HepG2 (cell line): ENCODE data around the gene GLDC. TPM values are rescaled to one million over a fixed set of nuclear protein-coding genes. Genes with fewer than 3 reads are reported as not detected.

Source experiments
- ATAC-seq: fragments of 200-7000 bp; cut with Tn5 transposase; 3 replicates; pipeline ENCODE4 v1.9.1; 2020; ENCODE audit warnings: mild to moderate bottlenecking, moderate library complexity
- BruUV-seq: library from RNA; stranded (reverse); fragments of 400-500 nt; replicated peaks from 2 replicates; lab custom pipeline; 2021; lab: Mats Ljungman, UMichigan
- CTCF ChIA-PET: fragments of 300-600 bp; formaldehyde crosslinking; extraction: SDS; loops from one replicate; lab custom pipeline; 2021; ENCODE audit warnings: low total read pairs, inconsistent platforms, low intra/inter-chr PET ratio; lab: Yijun Ruan, JAX
- POLR2A ChIA-PET: fragments of 350-600 bp; sonication (Branson Sonifier 250); formaldehyde crosslinking; loops from one replicate; lab custom pipeline; 2020; ENCODE audit warnings: antibody characterized with exemption, inconsistent platforms; lab: Yijun Ruan, JAX
- DNase-seq: peaks from one replicate; pipeline ENCODE4 v3.0.0-alpha.2; 2015; ENCODE audit warnings: low spot score
- FAIRE-seq: peaks from 3 replicates; lab custom pipeline; 2011; peaks lifted over from hg19 to GRCh38; lab: Jason Lieb, UNC
- H2AFZ ChIP-seq: one replicate; pipeline ENCODE4 v1.6.1; 2011; ENCODE audit warnings: low read length, inconsistent platforms
- H3K27ac ChIP-seq: fragments of 300-600 bp; 3 replicates; pipeline ENCODE4 v1.8.0; 2011; ENCODE audit warnings: mixed run types, mild to moderate bottlenecking, mixed read lengths, low read length, inconsistent platforms; ENCODE audit not compliant: insufficient read depth; ENCODE audit errors: extremely low read length
- H3K27me3 ChIP-seq, 2 experiments: fragments of 200-600 bp in 1 of 2; 2 replicates in 1 of 2; 3 replicates in 1 of 2; pipeline versions ENCODE4 v1.6.0 to v1.8.0; 2011; ENCODE audit warnings: low read length in 2 of 2, mild to moderate bottlenecking in 2 of 2, moderate library complexity in 2 of 2, inconsistent platforms in 1 of 2; ENCODE audit not compliant: insufficient read depth in 2 of 2, control insufficient read depth in 1 of 2
- H3K36me3 ChIP-seq, 2 experiments: fragments of 200-600 bp in 1 of 2; replicated peaks in 1 of 2; 2 replicates in 1 of 2; 3 replicates in 1 of 2; pipeline versions ENCODE4 v1.5.1 to v1.8.0; 2011; ENCODE audit warnings: low read length in 2 of 2, inconsistent platforms in 1 of 2; ENCODE audit not compliant: insufficient read depth in 2 of 2, control insufficient read depth in 1 of 2
- H3K4me1 ChIP-seq: 2 replicates; pipeline ENCODE4 v1.5.1; 2012; ENCODE audit warnings: low read length, inconsistent platforms; ENCODE audit not compliant: insufficient read depth
- H3K4me2 ChIP-seq: 2 replicates; pipeline ENCODE4 v1.6.0; 2011; ENCODE audit warnings: low read depth, low read length, inconsistent platforms
- H3K4me3 ChIP-seq, 3 experiments: fragments of 200-600 bp in 1 of 3; sonication (generic), shearing (Covaris generic) in 1 of 3; replicated peaks in 1 of 3; 2 replicates each; pipeline ENCODE4 v1.5.1; 2011 to 2016; ENCODE audit warnings: low read length in 3 of 3, inconsistent platforms in 2 of 3, low read depth in 2 of 3, mild to moderate bottlenecking in 2 of 3, control low read depth in 1 of 3, mixed read lengths in 1 of 3; ENCODE audit not compliant: insufficient read depth in 1 of 3
- H3K79me2 ChIP-seq: one replicate; pipeline ENCODE4 v1.6.1; 2011; ENCODE audit warnings: low read length, inconsistent platforms; ENCODE audit not compliant: insufficient read depth
- H3K9ac ChIP-seq: 2 replicates; pipeline ENCODE4 v1.6.0; 2011; ENCODE audit warnings: mild to moderate bottlenecking, low read depth, low read length, inconsistent platforms; ENCODE audit not compliant: insufficient read depth
- H3K9me3 ChIP-seq: 2 replicates; pipeline ENCODE4 v1.5.1; 2012; ENCODE audit warnings: mild to moderate bottlenecking, low read length
- H4K20me1 ChIP-seq: 2 replicates; pipeline ENCODE4 v1.6.0; 2011; ENCODE audit warnings: inconsistent platforms, mild to moderate bottlenecking, low read length, moderate library complexity; ENCODE audit not compliant: insufficient read depth
- FLYWCH1 ChIP-seq: sonication (generic); formaldehyde crosslinking; IDR thresholded peaks from 2 replicates; pipeline ENCODE4 v1.8.1; 2023; ENCODE audit warnings: mild to moderate bottlenecking, missing genetic modification reagents
- HOXD1 ChIP-seq: sonication (generic); formaldehyde crosslinking; IDR thresholded peaks from 2 replicates; pipeline ENCODE4 v1.5.0; 2020; ENCODE audit warnings: missing genetic modification reagents
- KLF6 ChIP-seq: IDR thresholded peaks from 2 replicates; pipeline ENCODE4 v1.8.0; 2016; ENCODE audit warnings: missing biosample characterization, missing genetic modification reagents
- MED13 ChIP-seq: sonication (generic); formaldehyde crosslinking; IDR thresholded peaks from 2 replicates; pipeline ENCODE4 v1.5.0; 2020; ENCODE audit warnings: missing genetic modification reagents
- POLR2AphosphoS2 ChIP-seq: IDR thresholded peaks from 2 replicates; pipeline ENCODE4 v1.6.1; 2011; ENCODE audit warnings: low read depth, low read length, improper control_type of control experiment
- PTBP1 ChIP-seq: fragments of 200-400 bp; formaldehyde crosslinking; IDR thresholded peaks from 2 replicates; pipeline ENCODE4 v1.6.1; 2018; ENCODE audit warnings: low read length, low read depth; ENCODE audit not compliant: poor library complexity, severe bottlenecking
- RCOR2 ChIP-seq: IDR thresholded peaks from 2 replicates; pipeline ENCODE4 v1.6.1; 2016; ENCODE audit warnings: missing biosample characterization, missing genetic modification reagents
- ZFP37 ChIP-seq: sonication (generic); formaldehyde crosslinking; IDR thresholded peaks from 2 replicates; pipeline ENCODE4 v1.4.0; 2020; ENCODE audit warnings: missing genetic modification reagents, borderline replicate concordance
- ZNF354B ChIP-seq: sonication (generic); formaldehyde crosslinking; IDR thresholded peaks from 2 replicates; pipeline ENCODE4 v1.8.0; 2022; ENCODE audit warnings: mild to moderate bottlenecking, missing genetic modification reagents
- ZNF460 ChIP-seq: sonication (generic); formaldehyde crosslinking; IDR thresholded peaks from 2 replicates; pipeline ENCODE4 v1.5.1; 2020; ENCODE audit warnings: missing genetic modification reagents, mild to moderate bottlenecking, borderline replicate concordance
- ZNF792 ChIP-seq: IDR thresholded peaks from 2 replicates; pipeline ENCODE4 v1.6.1; 2016
- WGBS: methylation state at CpG from one replicate; pipeline ENCODE4 v1.1.6; 2017; ENCODE audit warnings: low lambda C conversion rate; 5-methylcytosine and 5-hydroxymethylcytosine counted together
- in situ Hi-C: cut with HindIII; loops from 2 replicates; pipeline ENCODE4 v1.10.0; 2017; ENCODE audit warnings: low pct_unique_long_range_greater_than_20kb; ENCODE audit not compliant: extremely low pct_ligation_motif_present
- intact Hi-C: fragments of 100-400 bp; cut with micrococcal nuclease; formaldehyde crosslinking; loops from one replicate; pipeline ENCODE4 v1.10.0; 2022; ENCODE audit not compliant: unreplicated experiment
- polyA plus RNA-seq, 8 experiments: library from polyadenylated mRNA; depleted of rRNA in 3 of 8; stranded (reverse) in 7 of 8; unstranded in 1 of 8; fragments of >200 nt; fragmentation: Illumina TruSeq in 4 of 8; extraction: Trizol in 4 of 8; gene quantifications; 2 replicates each; pipeline versions ENCODE4 v1.2.1 to v1.2.3, GENCODE V29; 2011 to 2016; ENCODE audit warnings: low read depth in 4 of 8, missing spikeins in 1 of 8, mixed read lengths in 1 of 8; ENCODE audit not compliant: insufficient read depth in 1 of 8
- total RNA-seq, 5 experiments: library from RNA; depleted of rRNA; stranded (reverse); fragments of >200 nt; fragmentation: Illumina TruSeq; extraction: Trizol; gene quantifications; 2 replicates each; pipeline ENCODE4 v1.2.3, GENCODE V29; 2016; ENCODE audit warnings: low read depth in 1 of 5
- TF ChIP-seq, protein P1 (sequence below): IDR thresholded peaks from 2 replicates; pipeline ENCODE4 v1.6.1; 2016; ENCODE audit warnings: mild to moderate bottlenecking, missing biosample characterization, missing genetic modification reagents

The GLDC gene
- total and polyA plus RNA-seq, 2 of the 13 experiments (the other 11 are each of a cell fraction or from before 2014, with no cell fraction given): 59.3 to 115 TPM

DNA sequence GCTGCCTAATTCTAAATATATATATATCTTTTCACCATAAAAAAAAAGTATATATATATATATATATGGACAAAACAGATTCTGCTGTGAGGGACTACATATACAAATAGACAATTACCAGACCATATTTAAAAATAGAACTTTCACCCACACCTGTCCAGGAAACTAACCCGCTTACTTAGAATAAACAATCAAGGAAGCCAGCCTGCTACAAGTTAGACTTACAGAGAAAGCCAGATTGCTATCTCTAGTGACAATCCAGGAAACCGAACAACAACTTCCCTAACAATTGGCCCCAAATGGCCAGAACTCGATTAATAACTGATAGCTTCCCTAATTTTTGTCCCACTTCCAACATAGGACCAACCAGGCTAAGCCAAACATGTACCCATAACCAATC lies 5.9 kb downstream of the GLDC start:
- TF ChIP-seq, protein P1, sequence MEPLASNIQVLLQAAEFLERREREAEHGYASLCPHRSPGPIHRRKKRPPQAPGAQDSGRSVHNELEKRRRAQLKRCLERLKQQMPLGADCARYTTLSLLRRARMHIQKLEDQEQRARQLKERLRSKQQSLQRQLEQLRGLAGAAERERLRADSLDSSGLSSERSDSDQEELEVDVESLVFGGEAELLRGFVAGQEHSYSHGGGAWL (CRISPR knock-in tag): no peak
- no peak for TF ChIP-seq PTBP1
- no peak for TF ChIP-seq FLYWCH1 (CRISPR knock-in tag)
- no peak for TF ChIP-seq MED13 (CRISPR knock-in tag)
- peak; percentile 67; the same call in 1 of the 2 replicates for TF ChIP-seq ZNF792 (CRISPR knock-in tag)
- no peak for TF ChIP-seq KLF6 (CRISPR knock-in tag)
- TF ChIP-seq, all 625 proteins: peak for 1
- Histone ChIP-seq H3K79me2 (peaks cover 86% of the 10 kb centered on the region), H3K27me3 (no peaks in the 10 kb centered on the region; a peak in 1 of 5 replicates), H3K9me3 (no peaks in the 10 kb centered on the region), H3K9ac (no peak overlapping the region), H3K27ac (no peak overlapping the region), H2AFZ (no peak overlapping the region), H3K4me2 (no peak overlapping the region), H3K4me3 (no peak overlapping the region), H4K20me1 (no peaks in the 10 kb centered on the region; the same call in 1 of the 2 replicates), H3K4me1 (peaks cover 65% of the 10 kb centered on the region), H3K36me3 (peaks cover 8 to 9% of the 10 kb centered on the region in 2 experiments)
- 100% methylated on average over 3 of the region's 3 CpGs for WGBS
- POLR2A ChIA-PET: interaction anchor here (0.7 to 2.3 kb wide), 3 partner anchors 42 to 48 kb away, joined by 4 to 11 read pairs (median 7); no protein-coding TSS in a partner anchor
- intact Hi-C loops: no loop called here
- no TSS peak for BruUV-seq
- ATAC-seq (no peak), DNase-seq (no peak), FAIRE-seq (no peak)
- in situ Hi-C loops: no loop called here
- CTCF ChIA-PET: no interaction called here

DNA sequence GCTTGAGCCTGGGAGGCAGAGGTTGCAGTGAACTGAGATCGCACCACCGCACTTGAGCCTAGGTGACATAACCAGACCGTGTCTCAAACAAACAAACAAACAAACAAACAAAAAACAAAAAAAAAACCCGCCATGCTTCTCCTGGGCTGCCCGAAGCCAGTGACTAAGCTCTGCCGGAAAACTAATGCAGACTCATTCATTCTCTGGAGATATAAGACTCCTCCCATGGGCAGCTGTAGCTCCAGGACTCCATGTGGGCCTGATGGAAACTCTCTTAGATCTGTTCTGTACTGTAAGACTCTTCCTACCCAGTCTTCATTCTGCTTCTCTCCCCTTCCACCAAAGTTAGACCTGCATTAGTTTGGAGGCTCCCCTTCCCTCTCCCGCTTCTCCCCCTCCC lies 11.1 kb downstream of the GLDC start:
- Histone ChIP-seq H3K9ac (no peak overlapping the region), H3K27ac (no peak overlapping the region), H3K4me3 (no peak overlapping the region), H3K4me2 (no peak overlapping the region), H2AFZ (no peak overlapping the region), H4K20me1 (no peaks in the 10 kb centered on the region), H3K79me2 (peaks cover 74% of the 10 kb centered on the region), H3K36me3 (peaks cover 3 to 14% of the 10 kb centered on the region in 2 experiments; a peak in 3 of 5 replicates), H3K27me3 (no peaks in the 10 kb centered on the region), H3K9me3 (no peaks in the 10 kb centered on the region), H3K4me1 (peaks cover 66% of the 10 kb centered on the region)
- FAIRE-seq (no peak), DNase-seq (no peak), ATAC-seq (no peak)
- in situ Hi-C loops (no loop called here), intact Hi-C loops (loop anchor here (5.0 kb wide), 2 partner anchors 33 to 42 kb away; no protein-coding TSS in a partner anchor)
- CTCF ChIA-PET: no interaction called here
- POLR2A ChIA-PET: interaction anchor here (0.7 to 1.1 kb wide), 2 partner anchors 12 to 47 kb away, joined by 3 read pairs; no protein-coding TSS in a partner anchor
- BruUV-seq: no TSS peak
- WGBS: 96% methylated on average over 7 of the region's 7 CpGs
- no peak for TF ChIP-seq RCOR2 (CRISPR knock-in tag)
- TF ChIP-seq ZFP37 (CRISPR knock-in tag): no peak
- no peak for TF ChIP-seq ZNF460
- TF ChIP-seq POLR2AphosphoS2: no peak
- no peak for TF ChIP-seq ZNF354B (CRISPR knock-in tag)
- TF ChIP-seq HOXD1: no peak
